Calu3 (cell line): ENCODE results near the gene STX8. TPM values are rescaled to one million over a fixed set of nuclear protein-coding genes. Genes with fewer than 3 reads are reported as not detected.
"Not testable (repeated sequence)": the region's sequence is repeated elsewhere in the genome, so short reads cannot be mapped to it uniquely, and the experiment has no call there.

Source experiments
- BruUV-seq: library from RNA; stranded (reverse); fragments of 400-500 nt; replicated peaks from 2 replicates; lab custom pipeline; 2021; lab: Mats Ljungman, UMichigan
- CTCF ChIA-PET: fragments of 300-600 bp; sonication (Branson Sonifier 250); formaldehyde crosslinking; loops from one replicate; lab custom pipeline; 2022; ENCODE audit warnings: antibody characterized with exemption; lab: Charles Lee
- DNase-seq: peaks from one replicate; pipeline ENCODE4 v3.0.0; 2022
- H3K27ac Mint-ChIP-seq: one replicate; pipeline ENCODE4 v1.8.0; 2022; ENCODE audit warnings: mixed read lengths; ENCODE audit not compliant: unreplicated experiment
- H3K27me3 Mint-ChIP-seq: one replicate; pipeline ENCODE4 v1.8.0; 2022; ENCODE audit warnings: mixed read lengths; ENCODE audit not compliant: unreplicated experiment
- H3K36me3 Mint-ChIP-seq: one replicate; pipeline ENCODE4 v1.8.0; 2022; ENCODE audit warnings: mild to moderate bottlenecking, moderate library complexity, mixed read lengths; ENCODE audit not compliant: insufficient read depth, unreplicated experiment
- H3K4me1 Mint-ChIP-seq: one replicate; pipeline ENCODE4 v1.8.0; 2022; ENCODE audit warnings: mild to moderate bottlenecking, low read depth, mixed read lengths; ENCODE audit not compliant: unreplicated experiment
- H3K4me3 Mint-ChIP-seq: one replicate; pipeline ENCODE4 v1.8.0; 2022; ENCODE audit warnings: mild to moderate bottlenecking, low read depth, moderate library complexity, mixed read lengths; ENCODE audit not compliant: unreplicated experiment
- H3K9me3 Mint-ChIP-seq: one replicate; pipeline ENCODE4 v1.8.0; 2022; ENCODE audit warnings: low read depth, mixed read lengths; ENCODE audit not compliant: unreplicated experiment
- intact Hi-C: fragments of 100-400 bp; cut with micrococcal nuclease; formaldehyde crosslinking; loops from one replicate; pipeline ENCODE4 v1.10.0; 2022; ENCODE audit not compliant: unreplicated experiment
- total RNA-seq: library from RNA; stranded (reverse); gene quantifications from 2 replicates; pipeline ENCODE4 v1.2.3, GENCODE V29; 2022
- TF ChIP-seq, protein P1 (sequence below): fragments of 200-600 bp; IDR thresholded peaks from one replicate; pipeline ENCODE4 v1.8.0; 2022; ENCODE audit warnings: antibody characterized with exemption; ENCODE audit not compliant: unreplicated experiment

STX8 gene
- total RNA-seq, 1 experiment from 2014 or later: 32.4 TPM

DNA sequence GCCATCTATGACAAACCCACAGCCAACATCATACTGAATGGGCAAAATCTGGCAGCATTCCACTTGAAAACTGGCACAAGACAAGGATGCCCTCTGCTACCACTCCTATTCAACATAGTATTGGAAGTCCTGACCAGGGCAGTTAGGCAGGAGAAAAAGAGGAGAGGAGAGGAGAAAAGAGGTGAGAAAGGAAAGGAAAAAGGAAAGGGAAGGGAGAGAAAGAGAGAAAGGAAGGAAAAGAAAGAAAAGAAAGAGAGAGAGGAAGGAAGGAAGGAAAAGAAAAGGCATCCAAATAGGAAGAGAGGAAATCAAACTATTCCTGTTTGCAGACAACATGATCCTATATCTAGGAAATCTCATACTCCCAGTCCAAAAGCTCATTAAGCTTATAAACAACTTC lies 11.5 kb downstream of the STX8 start:
- CTCF ChIA-PET: no interaction called here
- no peak for DNase-seq
- Mint-ChIP-seq H3K27ac (no peak overlapping the region), H3K4me3 (no peak overlapping the region), H3K9me3 (peaks cover 2% of the 10 kb centered on the region), H3K4me1 (no peaks in the 10 kb centered on the region), H3K36me3 (no peaks in the 10 kb centered on the region), H3K27me3 (no peaks in the 10 kb centered on the region)
- intact Hi-C loops: no loop called here
- BruUV-seq: no TSS peak
- TF ChIP-seq, protein P1, sequence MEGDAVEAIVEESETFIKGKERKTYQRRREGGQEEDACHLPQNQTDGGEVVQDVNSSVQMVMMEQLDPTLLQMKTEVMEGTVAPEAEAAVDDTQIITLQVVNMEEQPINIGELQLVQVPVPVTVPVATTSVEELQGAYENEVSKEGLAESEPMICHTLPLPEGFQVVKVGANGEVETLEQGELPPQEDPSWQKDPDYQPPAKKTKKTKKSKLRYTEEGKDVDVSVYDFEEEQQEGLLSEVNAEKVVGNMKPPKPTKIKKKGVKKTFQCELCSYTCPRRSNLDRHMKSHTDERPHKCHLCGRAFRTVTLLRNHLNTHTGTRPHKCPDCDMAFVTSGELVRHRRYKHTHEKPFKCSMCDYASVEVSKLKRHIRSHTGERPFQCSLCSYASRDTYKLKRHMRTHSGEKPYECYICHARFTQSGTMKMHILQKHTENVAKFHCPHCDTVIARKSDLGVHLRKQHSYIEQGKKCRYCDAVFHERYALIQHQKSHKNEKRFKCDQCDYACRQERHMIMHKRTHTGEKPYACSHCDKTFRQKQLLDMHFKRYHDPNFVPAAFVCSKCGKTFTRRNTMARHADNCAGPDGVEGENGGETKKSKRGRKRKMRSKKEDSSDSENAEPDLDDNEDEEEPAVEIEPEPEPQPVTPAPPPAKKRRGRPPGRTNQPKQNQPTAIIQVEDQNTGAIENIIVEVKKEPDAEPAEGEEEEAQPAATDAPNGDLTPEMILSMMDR: no peak

DNA sequence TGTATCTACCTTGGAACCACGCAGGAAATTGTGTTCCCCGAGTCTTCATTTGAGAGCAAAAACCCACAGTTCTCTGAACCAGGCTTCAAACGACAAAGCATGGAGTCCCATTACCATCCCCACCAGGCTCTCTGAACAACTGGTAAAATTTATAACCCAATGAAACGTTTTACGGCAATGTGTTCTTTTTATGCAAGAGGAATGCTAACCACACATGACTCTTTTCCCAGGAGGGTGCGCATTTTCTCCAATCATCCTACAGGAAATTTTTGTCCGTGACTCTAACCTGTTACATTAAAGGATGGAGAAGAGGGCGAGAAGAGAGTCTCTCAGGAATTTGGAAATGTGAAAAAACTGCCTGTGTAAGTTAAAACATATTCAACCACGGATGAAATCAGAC lies 17.8 kb downstream of the STX8 start:
- intact Hi-C loops: no loop called here
- no peak for DNase-seq

DNA sequence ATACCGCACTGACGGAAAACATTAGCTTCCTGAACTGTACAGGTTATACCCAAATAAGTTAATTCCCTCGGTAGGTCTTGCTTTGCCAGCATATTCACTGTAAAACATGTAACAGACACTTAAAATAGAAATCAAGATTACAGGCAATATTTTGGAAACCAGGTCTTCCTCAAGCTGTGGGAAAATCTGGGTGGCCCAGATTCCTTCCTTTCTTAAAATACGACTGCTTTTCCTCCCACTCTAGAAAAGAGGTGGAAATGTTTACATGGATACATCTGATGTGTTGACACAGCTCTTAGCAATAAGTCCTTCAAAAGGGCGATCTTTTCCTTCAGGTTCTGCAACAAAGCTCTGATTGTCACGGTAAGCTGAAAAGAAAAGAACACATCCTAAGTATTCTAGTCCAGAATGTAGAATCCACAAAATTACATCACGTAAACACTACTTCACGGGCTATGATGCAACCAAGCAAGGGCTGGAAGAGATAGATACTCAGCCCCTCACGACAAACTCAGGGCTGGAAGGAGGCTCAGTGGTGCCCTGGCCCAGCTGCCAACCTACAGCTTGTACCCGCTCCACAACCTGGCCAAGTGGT lies 18.4 kb downstream of the STX8 start:
- CTCF ChIA-PET: no interaction called here
- no peaks in the 10 kb centered on the region for H3K9me3 Mint-ChIP-seq
- no peak for DNase-seq
- no peak overlapping the region for H3K27ac Mint-ChIP-seq
- no peaks in the 10 kb centered on the region for H3K27me3 Mint-ChIP-seq
- H3K4me1 Mint-ChIP-seq: no peaks in the 10 kb centered on the region
- no peak overlapping the region for H3K4me3 Mint-ChIP-seq
- intact Hi-C loops: no loop called here
- no peaks in the 10 kb centered on the region for H3K36me3 Mint-ChIP-seq
- BruUV-seq: no TSS peak
- TF ChIP-seq, protein P1: no peak

More for the DNA sequence above, 17.8 kb downstream of the STX8 start:
- CTCF ChIA-PET: no interaction called here
- Mint-ChIP-seq H3K9me3 (no peaks in the 10 kb centered on the region), H3K27ac (no peak overlapping the region), H3K36me3 (no peaks in the 10 kb centered on the region), H3K4me1 (no peaks in the 10 kb centered on the region), H3K27me3 (no peaks in the 10 kb centered on the region), H3K4me3 (no peak overlapping the region)
- TF ChIP-seq, protein P1: no peak
- BruUV-seq: no TSS peak

DNA sequence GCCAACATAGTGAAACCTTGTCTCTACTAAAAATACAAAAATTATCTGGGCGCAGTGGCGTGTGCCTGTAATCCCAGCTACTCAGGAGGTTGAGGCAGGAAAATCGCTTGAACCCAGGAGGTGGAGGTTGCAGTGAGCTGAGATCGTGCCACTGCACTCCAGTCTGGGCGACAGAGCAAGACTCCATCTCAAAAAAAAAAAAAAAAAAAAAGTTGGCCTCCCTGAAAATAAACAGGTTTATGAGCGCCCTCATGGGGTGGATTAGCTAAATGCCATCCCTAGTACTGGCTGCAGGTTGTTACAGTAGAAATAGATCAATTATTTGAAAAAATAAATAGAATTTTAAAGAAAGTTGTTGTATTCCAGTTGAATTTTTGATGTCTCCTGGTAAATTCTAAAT lies 20.9 kb downstream of the STX8 start:
- H3K27ac Mint-ChIP-seq, BruUV-seq, intact Hi-C loops, H3K36me3 Mint-ChIP-seq, H3K27me3 Mint-ChIP-seq, H3K4me1 Mint-ChIP-seq, H3K9me3 Mint-ChIP-seq, H3K4me3 Mint-ChIP-seq: not testable (repeated sequence)
- CTCF ChIA-PET: interaction anchor here (0.6 to 1.4 kb wide), 3 partner anchors 18 to 755 kb away, joined by 3 to 4 read pairs (median 3); partner anchors contain the start of gene MFSD6L
- DNase-seq: peak; percentile 52
- TF ChIP-seq, protein P1: peak; percentile 14
